ENCODE measurements around the gene FBXO4. TPM values are rescaled to one million over a fixed set of nuclear protein-coding genes. Genes with fewer than 3 reads are reported as not detected.

The FBXO4 gene
- polyA plus RNA-seq (2013, experiment 1 of 2): 0.88 TPM
- 2.1 TPM for polyA plus RNA-seq (2013, experiment 2 of 2)

- Histone ChIP-seq H3K4me3 (ENCODE audit: extremely low read depth, insufficient read depth, low read length, poor library complexity, severe bottlenecking) (peak within 1 kb of the TSS; percentile 28), H3K27ac (ENCODE audit: low read depth, low read length, severe bottlenecking) (no peak within 1 kb of the TSS)
- WGBS, 2 experiments (ENCODE audit: insufficient coverage in 2 of 2): 41 to 48% methylated on average over 39 to 40 of the region's 60 CpGs
Observed at GRCh38 chr5:41924872-41925554, at the start of gene FBXO4. TSS of gene FBXO4 (plus strand) at chr5:41925281. CDS start at chr5:41925310, 29 bp downstream.

GRCh38 chr5:41876678-41877077 is 48.4 kb upstream of the FBXO4 start:
- Histone ChIP-seq H3K36me3 (ENCODE audit: control insufficient read depth, insufficient read depth, low read length) (no peaks in the 10 kb centered on the region), H3K4me1 (ENCODE audit: control insufficient read depth, insufficient read depth, low read length, poor library complexity, severe bottlenecking) (no peaks in the 10 kb centered on the region)
- 71 to 75% methylated on average over 1 of the region's 2 CpGs for WGBS, 2 experiments (ENCODE audit: insufficient coverage in 2 of 2)

More at GRCh38 chr5:41924872-41925554, at the start of gene FBXO4:
- no peaks in the 10 kb centered on the region for H3K9me3 ChIP-seq (ENCODE audit: control insufficient read depth, low read length)
- H3K36me3 ChIP-seq (ENCODE audit: control insufficient read depth, insufficient read depth, low read length): peaks cover 15% of the 10 kb centered on the region
- H3K4me1 ChIP-seq (ENCODE audit: control insufficient read depth, insufficient read depth, low read length, poor library complexity, severe bottlenecking): no peaks in the 10 kb centered on the region

GRCh38 chr5:41877408-41877807 is 47.7 kb upstream of the FBXO4 start:
- no peak overlapping the region for H3K4me3 ChIP-seq (ENCODE audit: extremely low read depth, insufficient read depth, low read length, poor library complexity, severe bottlenecking)
- no peaks in the 10 kb centered on the region for H3K4me1 ChIP-seq (ENCODE audit: control insufficient read depth, insufficient read depth, low read length, poor library complexity, severe bottlenecking)
- 75 to 85% methylated on average over 1 of the region's 1 CpG for WGBS, 2 experiments (ENCODE audit: insufficient coverage in 2 of 2)
- no peak overlapping the region for H3K27ac ChIP-seq (ENCODE audit: low read depth, low read length, severe bottlenecking)
- no peaks in the 10 kb centered on the region for H3K36me3 ChIP-seq (ENCODE audit: control insufficient read depth, insufficient read depth, low read length)
- H3K9me3 ChIP-seq (ENCODE audit: control insufficient read depth, low read length): no peaks in the 10 kb centered on the region

More at GRCh38 chr5:41876678-41877077, 48.4 kb upstream of the FBXO4 start:
- H3K4me3 ChIP-seq (ENCODE audit: extremely low read depth, insufficient read depth, low read length, poor library complexity, severe bottlenecking): no peak overlapping the region
- H3K9me3 ChIP-seq (ENCODE audit: control insufficient read depth, low read length): no peaks in the 10 kb centered on the region
- no peak overlapping the region for H3K27ac ChIP-seq (ENCODE audit: low read depth, low read length, severe bottlenecking)

GRCh38 chr5:41878173-41878572 is 46.9 kb upstream of the FBXO4 start:
- WGBS, 2 experiments (ENCODE audit: insufficient coverage in 2 of 2): 100% methylated on average over 1 of the region's 2 CpGs; no CpG with 5 or more reads in 1 of the 2 experiments
- Histone ChIP-seq H3K27ac (ENCODE audit: low read depth, low read length, severe bottlenecking) (no peak overlapping the region), H3K36me3 (ENCODE audit: control insufficient read depth, insufficient read depth, low read length) (no peaks in the 10 kb centered on the region), H3K9me3 (ENCODE audit: control insufficient read depth, low read length) (no peaks in the 10 kb centered on the region), H3K4me1 (ENCODE audit: control insufficient read depth, insufficient read depth, low read length, poor library complexity, severe bottlenecking) (no peaks in the 10 kb centered on the region), H3K4me3 (ENCODE audit: extremely low read depth, insufficient read depth, low read length, poor library complexity, severe bottlenecking) (no peak overlapping the region)

GRCh38 chr5:41878643-41879478 is 46.2 kb upstream of the FBXO4 start:
- no peaks in the 10 kb centered on the region for H3K36me3 ChIP-seq (ENCODE audit: control insufficient read depth, insufficient read depth, low read length)
- H3K27ac ChIP-seq (ENCODE audit: low read depth, low read length, severe bottlenecking): no peak overlapping the region
- no peaks in the 10 kb centered on the region for H3K9me3 ChIP-seq (ENCODE audit: control insufficient read depth, low read length)
- H3K4me1 ChIP-seq (ENCODE audit: control insufficient read depth, insufficient read depth, low read length, poor library complexity, severe bottlenecking): no peaks in the 10 kb centered on the region
- no peak overlapping the region for H3K4me3 ChIP-seq (ENCODE audit: extremely low read depth, insufficient read depth, low read length, poor library complexity, severe bottlenecking)
- WGBS, 2 experiments (ENCODE audit: insufficient coverage in 2 of 2): 80% methylated on average over 1 of the region's 3 CpGs; no CpG with 5 or more reads in 1 of the 2 experiments

GRCh38 chr5:41882765-41883164 is 42.3 kb upstream of the FBXO4 start:
- WGBS, 2 experiments (ENCODE audit: insufficient coverage in 2 of 2): 64 to 89% methylated on average over 2 to 5 of the region's 5 CpGs
- no peak overlapping the region for H3K4me3 ChIP-seq (ENCODE audit: extremely low read depth, insufficient read depth, low read length, poor library complexity, severe bottlenecking)

GRCh38 chr5:41883243-41883642 is 41.8 kb upstream of the FBXO4 start:
- Histone ChIP-seq H3K4me1 (ENCODE audit: control insufficient read depth, insufficient read depth, low read length, poor library complexity, severe bottlenecking) (no peaks in the 10 kb centered on the region), H3K36me3 (ENCODE audit: control insufficient read depth, insufficient read depth, low read length) (no peaks in the 10 kb centered on the region), H3K27ac (ENCODE audit: low read depth, low read length, severe bottlenecking) (no peak overlapping the region), H3K4me3 (ENCODE audit: extremely low read depth, insufficient read depth, low read length, poor library complexity, severe bottlenecking) (no peak overlapping the region), H3K9me3 (ENCODE audit: control insufficient read depth, low read length) (no peaks in the 10 kb centered on the region)
- WGBS, 2 experiments (ENCODE audit: insufficient coverage in 2 of 2): 67 to 100% methylated on average over 1 of the region's 3 CpGs

More at GRCh38 chr5:41882765-41883164, 42.3 kb upstream of the FBXO4 start:
- H3K36me3 ChIP-seq (ENCODE audit: control insufficient read depth, insufficient read depth, low read length): no peaks in the 10 kb centered on the region
- H3K9me3 ChIP-seq (ENCODE audit: control insufficient read depth, low read length): no peaks in the 10 kb centered on the region
- H3K4me1 ChIP-seq (ENCODE audit: control insufficient read depth, insufficient read depth, low read length, poor library complexity, severe bottlenecking): no peaks in the 10 kb centered on the region
- H3K27ac ChIP-seq (ENCODE audit: low read depth, low read length, severe bottlenecking): no peak overlapping the region

GRCh38 chr5:41883936-41884335 is 41.1 kb upstream of the FBXO4 start:
- no peak overlapping the region for H3K27ac ChIP-seq (ENCODE audit: low read depth, low read length, severe bottlenecking)
- H3K9me3 ChIP-seq (ENCODE audit: control insufficient read depth, low read length): no peaks in the 10 kb centered on the region
- H3K4me1 ChIP-seq (ENCODE audit: control insufficient read depth, insufficient read depth, low read length, poor library complexity, severe bottlenecking): no peaks in the 10 kb centered on the region
- no peaks in the 10 kb centered on the region for H3K36me3 ChIP-seq (ENCODE audit: control insufficient read depth, insufficient read depth, low read length)
- 80% methylated on average over 1 of the region's 2 CpGs; no CpG with 5 or more reads in 1 of the 2 experiments for WGBS, 2 experiments (ENCODE audit: insufficient coverage in 2 of 2)
- H3K4me3 ChIP-seq (ENCODE audit: extremely low read depth, insufficient read depth, low read length, poor library complexity, severe bottlenecking): no peak overlapping the region

- no peaks in the 10 kb centered on the region for H3K9me3 ChIP-seq (ENCODE audit: control insufficient read depth, low read length)
- no peaks in the 10 kb centered on the region for H3K36me3 ChIP-seq (ENCODE audit: control insufficient read depth, insufficient read depth, low read length)
- H3K4me3 ChIP-seq (ENCODE audit: extremely low read depth, insufficient read depth, low read length, poor library complexity, severe bottlenecking): no peak overlapping the region
- H3K27ac ChIP-seq (ENCODE audit: low read depth, low read length, severe bottlenecking): no peak overlapping the region
- H3K4me1 ChIP-seq (ENCODE audit: control insufficient read depth, insufficient read depth, low read length, poor library complexity, severe bottlenecking): no peaks in the 10 kb centered on the region
Observed at GRCh38 chr5:41885286-41885685, 39.8 kb upstream of the FBXO4 start.

GRCh38 chr5:41891066-41891707 is 33.9 kb upstream of the FBXO4 start:
- H3K9me3 ChIP-seq (ENCODE audit: control insufficient read depth, low read length): no peaks in the 10 kb centered on the region
- no peaks in the 10 kb centered on the region for H3K36me3 ChIP-seq (ENCODE audit: control insufficient read depth, insufficient read depth, low read length)
- no peaks in the 10 kb centered on the region for H3K4me1 ChIP-seq (ENCODE audit: control insufficient read depth, insufficient read depth, low read length, poor library complexity, severe bottlenecking)
- 85 to 86% methylated on average over 1 to 2 of the region's 2 CpGs for WGBS, 2 experiments (ENCODE audit: insufficient coverage in 2 of 2)
- no peak overlapping the region for H3K27ac ChIP-seq (ENCODE audit: low read depth, low read length, severe bottlenecking)
- H3K4me3 ChIP-seq (ENCODE audit: extremely low read depth, insufficient read depth, low read length, poor library complexity, severe bottlenecking): no peak overlapping the region
